Immature natural killer cell (primary cell): Measurements from ENCODE around the gene MRPL36. TPM values are rescaled to one million over a fixed set of nuclear protein-coding genes. Genes with fewer than 3 reads are reported as not detected.
A peak's percentile ranks its signal among the peaks of the same experiment; 100 is the strongest.
"Not testable (repeated sequence)": the region's sequence is repeated elsewhere in the genome, so short reads cannot be mapped to it uniquely, and the experiment has no call there.

Experiments
- DNase-seq, 3 donors: peaks; one replicate each; pipeline ENCODE4 v3.0.0; 2022; ENCODE audit warnings: mixed read lengths in 1 of 3
- H3K27ac Mint-ChIP-seq, 6 donors: one replicate each; pipeline ENCODE4 v1.8.0; 2020; ENCODE audit warnings: mixed read lengths in 6 of 6, mild to moderate bottlenecking in 5 of 6, inconsistent platforms in 4 of 6, moderate library complexity in 3 of 6
- H3K27me3 Mint-ChIP-seq, 3 donors: one replicate each; pipeline ENCODE4 v1.8.0; 2020 to 2021; ENCODE audit warnings: low read depth in 3 of 3, mild to moderate bottlenecking in 3 of 3, mixed read lengths in 3 of 3, moderate library complexity in 3 of 3, inconsistent platforms in 1 of 3
- H3K36me3 Mint-ChIP-seq, 3 donors: one replicate each; pipeline ENCODE4 v1.8.0; 2020; ENCODE audit warnings: mixed read lengths in 3 of 3, inconsistent platforms in 2 of 3, mild to moderate bottlenecking in 2 of 3
- H3K4me1 Mint-ChIP-seq, 2 donors: one replicate each; pipeline ENCODE4 v1.8.0; 2020; ENCODE audit warnings: inconsistent platforms in 2 of 2, mild to moderate bottlenecking in 2 of 2, mixed read lengths in 2 of 2, moderate library complexity in 1 of 2
- H3K4me3 Mint-ChIP-seq, 5 donors: one replicate each; pipeline ENCODE4 v1.8.0; 2020; ENCODE audit warnings: mild to moderate bottlenecking in 5 of 5, mixed read lengths in 5 of 5, inconsistent platforms in 3 of 5, moderate library complexity in 3 of 5
- H3K9me3 Mint-ChIP-seq, 6 donors: one replicate each; pipeline ENCODE4 v1.8.0; 2020; ENCODE audit warnings: mild to moderate bottlenecking in 6 of 6, mixed read lengths in 6 of 6, inconsistent platforms in 4 of 6, moderate library complexity in 3 of 6
- polyA plus RNA-seq, 3 donors: library from polyadenylated mRNA; unstranded; fragments of 300-500 nt; fragmentation: Illumina TruSeq; gene quantifications; one replicate each; pipeline ENCODE4 v1.2.3, GENCODE V29; 2021

MRPL36 gene
- 100 to 1,000 TPM in 1 of 3 donors, 10 to 100 TPM in 2; 86.5 to 142 (median 87.6) TPM for polyA plus RNA-seq

DNA sequence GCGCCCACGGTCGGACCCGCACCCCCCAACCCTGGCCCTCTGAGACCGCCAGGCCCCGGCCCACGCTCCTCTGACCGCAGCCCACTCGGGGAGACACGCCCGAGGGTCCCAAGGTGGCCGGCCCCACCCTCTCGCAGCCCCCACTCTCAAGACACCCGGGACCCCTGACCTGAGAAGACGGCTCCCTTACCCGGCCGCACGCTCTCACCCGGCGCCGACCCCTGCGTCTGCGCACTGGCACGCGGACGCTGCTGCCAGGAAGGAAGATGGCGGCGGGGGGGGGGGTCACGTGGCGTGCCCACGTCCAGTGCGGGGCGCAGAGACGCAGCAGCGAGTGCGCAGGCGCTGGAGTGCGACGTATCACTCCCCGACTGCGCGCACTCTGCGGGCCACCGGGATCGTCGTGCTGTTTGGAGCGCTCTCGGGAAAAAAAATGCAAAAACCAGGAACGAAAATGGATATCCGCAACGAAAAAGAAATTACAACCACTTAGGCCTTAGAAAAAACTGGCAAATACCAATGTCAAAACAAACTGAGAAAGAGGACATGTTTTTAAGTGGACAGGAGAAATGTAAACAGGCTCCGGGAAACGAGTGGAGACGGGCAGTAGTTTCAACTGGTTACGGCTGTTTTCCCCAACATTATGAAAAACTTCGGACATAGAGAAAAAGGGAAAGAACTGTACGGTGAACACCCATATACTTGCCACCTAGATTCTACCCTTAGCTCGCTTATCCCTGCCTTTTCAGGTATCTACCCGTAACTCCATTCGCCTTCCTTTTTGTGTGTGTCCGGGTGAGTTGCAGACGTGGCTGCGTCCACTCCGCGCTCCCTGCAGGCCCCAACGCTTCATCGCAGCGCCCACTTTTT is at the start of gene MRPL36:
Gene MRPL36 (minus strand): TSS at position 236 of the 870 bp plus-strand sequence. CDS start 902 bp downstream, outside the sequence.
- Mint-ChIP-seq H3K4me1 (peaks cover 55 to 57% of the 10 kb centered on the region in 2 donors), H3K27ac (peak within 1 kb of the TSS; percentile 96 to 100 (median 98)), H3K9me3 (peaks cover 0 to 1% (median 0%) of the 10 kb centered on the region in 6 donors), H3K27me3 (peaks cover 3 to 15% (median 8%) of the 10 kb centered on the region in 3 donors), H3K4me3 (peak within 1 kb of the TSS; percentile 92 to 100 (median 99)), H3K36me3 (peaks cover 0 to 27% (median 3%) of the 10 kb centered on the region in 3 donors)
- DNase-seq = peak; percentile 82 to 89 (median 87)

GRCh38 chr5:1847611-1848010 is 48.0 kb upstream of the MRPL36 start:
- no peaks in the 10 kb centered on the region for H3K9me3 Mint-ChIP-seq
- H3K4me1 Mint-ChIP-seq = no peaks in the 10 kb centered on the region
- no peak overlapping the region for H3K27ac Mint-ChIP-seq
- H3K27me3 Mint-ChIP-seq = peaks cover 6 to 10% (median 6%) of the 10 kb centered on the region in 3 donors
- H3K36me3 Mint-ChIP-seq = no peaks in the 10 kb centered on the region
- no peak for DNase-seq
- no peak overlapping the region for H3K4me3 Mint-ChIP-seq

DNA sequence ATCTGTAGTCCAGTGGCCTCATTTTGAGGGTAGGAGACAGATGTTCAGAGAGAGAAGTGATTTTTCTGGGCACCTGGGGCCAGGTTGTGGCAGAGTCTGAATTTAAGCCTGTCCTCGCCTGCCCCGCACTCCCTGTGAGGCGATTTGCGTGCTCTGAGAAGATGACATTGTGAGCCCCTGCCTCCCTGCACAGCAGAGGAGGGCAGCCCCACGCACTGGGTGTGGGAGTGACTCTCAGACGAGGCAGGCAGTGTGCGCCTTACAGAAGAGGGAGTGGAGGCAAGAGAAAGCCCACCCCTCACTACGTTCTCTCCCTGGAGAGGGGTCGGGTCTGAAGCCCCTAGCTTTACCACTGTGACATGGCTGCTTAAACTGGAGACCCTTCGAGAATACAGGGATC is 47.4 kb upstream of the MRPL36 start:
- H3K27ac Mint-ChIP-seq = no peak overlapping the region
- DNase-seq = no peak
- no peaks in the 10 kb centered on the region for H3K9me3 Mint-ChIP-seq
- peaks cover 6 to 10% (median 6%) of the 10 kb centered on the region in 3 donors for H3K27me3 Mint-ChIP-seq
- no peaks in the 10 kb centered on the region for H3K36me3 Mint-ChIP-seq
- H3K4me1 Mint-ChIP-seq = no peaks in the 10 kb centered on the region
- no peak overlapping the region for H3K4me3 Mint-ChIP-seq

GRCh38 chr5:1846583-1846982 is 46.9 kb upstream of the MRPL36 start:
- Mint-ChIP-seq H3K4me3 (no peak overlapping the region), H3K27me3 (peaks cover 4 to 8% (median 4%) of the 10 kb centered on the region in 3 donors), H3K36me3 (no peaks in the 10 kb centered on the region), H3K4me1 (no peaks in the 10 kb centered on the region), H3K9me3 (no peaks in the 10 kb centered on the region), H3K27ac (no peak overlapping the region)
- DNase-seq = no peak

GRCh38 chr5:1845696-1846095 is 46.1 kb upstream of the MRPL36 start:
- Mint-ChIP-seq H3K9me3 (no peaks in the 10 kb centered on the region), H3K36me3 (no peaks in the 10 kb centered on the region), H3K4me3 (no peak overlapping the region), H3K27ac (no peak overlapping the region), H3K27me3 (peaks cover 2 to 5% (median 3%) of the 10 kb centered on the region in 3 donors), H3K4me1 (no peaks in the 10 kb centered on the region)
- DNase-seq = no peak

DNA sequence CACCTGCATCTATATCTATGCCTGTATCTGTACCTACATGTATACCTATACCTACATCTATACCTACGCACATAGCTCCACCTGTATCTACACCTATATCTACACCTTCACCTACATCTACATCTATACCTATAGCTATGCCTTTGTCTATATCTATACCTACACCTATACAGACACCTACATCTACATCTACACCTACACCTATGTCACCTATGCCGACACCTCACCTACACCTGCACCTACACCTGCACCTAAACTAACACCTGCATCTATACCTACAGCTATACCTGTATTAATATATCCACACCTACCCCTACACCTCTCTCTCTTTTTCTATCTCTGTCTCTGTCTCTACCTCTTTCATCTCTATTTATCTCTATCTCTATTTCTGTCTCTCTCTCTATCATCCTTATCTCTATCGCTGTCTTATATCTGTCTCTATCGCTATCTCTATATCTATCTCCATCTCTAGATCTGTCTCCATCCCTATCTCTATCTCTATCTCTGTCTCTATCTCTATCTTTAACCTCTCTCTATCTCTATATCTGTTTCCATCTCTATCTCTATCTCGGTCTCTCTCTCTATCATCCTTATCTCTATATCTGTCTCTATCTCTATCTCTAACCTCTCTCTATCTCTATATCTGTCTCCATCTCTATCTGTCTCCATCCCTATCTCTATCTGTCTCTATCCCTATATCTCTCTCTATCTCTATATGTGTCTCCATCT is 45.2 kb upstream of the MRPL36 start:
- Mint-ChIP-seq H3K27me3 (peaks cover 2 to 3% (median 2%) of the 10 kb centered on the region in 3 donors), H3K27ac (no peak overlapping the region), H3K4me1 (no peaks in the 10 kb centered on the region), H3K4me3 (no peak overlapping the region), H3K36me3 (no peaks in the 10 kb centered on the region), H3K9me3 (no peaks in the 10 kb centered on the region)
- no peak for DNase-seq

DNA sequence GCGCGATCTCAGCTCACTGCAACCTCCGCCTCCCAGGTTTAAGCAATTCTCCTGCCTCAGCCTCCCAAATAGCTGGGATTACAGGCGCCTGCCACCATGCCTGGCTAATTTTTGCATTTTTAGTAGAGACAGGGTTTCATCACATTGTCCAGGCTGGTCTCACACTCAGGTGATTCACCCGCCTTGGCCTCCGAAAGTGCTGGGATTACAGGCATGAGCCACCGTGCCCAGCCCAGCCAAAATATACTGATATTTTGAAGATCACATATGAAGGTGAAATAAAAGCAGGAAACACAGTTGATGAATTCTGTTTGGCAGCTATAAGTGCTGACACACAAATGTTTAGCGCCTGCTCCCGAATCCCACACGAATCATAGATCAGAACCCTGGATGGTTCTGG is 44.1 kb upstream of the MRPL36 start:
- DNase-seq, H3K4me1 Mint-ChIP-seq, H3K4me3 Mint-ChIP-seq, H3K9me3 Mint-ChIP-seq, H3K27me3 Mint-ChIP-seq, H3K36me3 Mint-ChIP-seq, H3K27ac Mint-ChIP-seq: not testable (repeated sequence)

DNA sequence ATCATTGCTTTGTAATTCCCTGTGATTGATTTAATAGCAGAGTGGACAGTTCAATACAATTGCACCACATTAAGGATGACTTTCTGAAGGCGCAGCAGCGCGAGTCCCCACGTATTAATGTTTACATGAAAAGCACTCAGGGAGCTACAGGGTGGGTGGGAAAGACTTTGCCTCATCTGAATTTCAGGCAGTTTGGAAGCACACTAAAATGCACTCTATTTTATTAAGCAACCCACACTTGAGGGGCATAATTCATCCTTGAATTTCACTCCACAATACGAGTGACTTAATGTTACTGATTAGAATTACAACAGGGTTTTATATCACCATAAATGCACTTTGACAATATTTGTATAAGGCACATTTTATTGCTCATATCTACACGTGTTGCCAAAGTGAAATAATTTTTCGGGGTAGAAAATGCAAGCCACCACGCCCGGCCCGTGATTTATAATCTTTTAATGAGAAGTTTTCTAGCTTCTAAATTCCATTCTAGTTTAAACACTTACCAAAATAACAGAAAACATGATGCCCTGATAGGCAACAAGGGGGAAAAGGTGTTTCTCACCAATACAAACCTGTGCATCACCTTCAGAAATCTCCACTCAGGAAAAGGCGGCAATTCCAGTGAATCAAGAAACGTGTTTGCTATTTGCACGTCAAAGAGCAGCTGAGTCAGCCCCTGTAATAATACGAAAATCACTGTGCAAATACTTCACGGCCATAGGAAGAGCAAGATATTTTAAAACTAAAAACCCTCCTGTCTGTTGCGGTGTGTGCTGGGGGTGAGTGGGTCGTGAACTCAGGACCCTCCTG is 42.6 kb upstream of the MRPL36 start:
- peaks cover 0 to 5% (median 2%) of the 10 kb centered on the region in 3 donors for H3K27me3 Mint-ChIP-seq
- no peaks in the 10 kb centered on the region for H3K9me3 Mint-ChIP-seq
- no peak overlapping the region for H3K4me3 Mint-ChIP-seq
- no peaks in the 10 kb centered on the region for H3K4me1 Mint-ChIP-seq
- no peaks in the 10 kb centered on the region for H3K36me3 Mint-ChIP-seq
- no peak for DNase-seq
- no peak overlapping the region for H3K27ac Mint-ChIP-seq

GRCh38 chr5:1840741-1841521 is 41.3 kb upstream of the MRPL36 start:
- Mint-ChIP-seq H3K27ac (no peak overlapping the region), H3K4me1 (no peaks in the 10 kb centered on the region), H3K9me3 (no peaks in the 10 kb centered on the region), H3K36me3 (no peaks in the 10 kb centered on the region), H3K4me3 (no peak overlapping the region), H3K27me3 (peaks cover 0 to 5% (median 2%) of the 10 kb centered on the region in 3 donors)
- no peak for DNase-seq

GRCh38 chr5:1840071-1840547 is 40.5 kb upstream of the MRPL36 start:
- DNase-seq = no peak
- no peaks in the 10 kb centered on the region for H3K36me3 Mint-ChIP-seq

GRCh38 chr5:1838013-1838412 is 38.4 kb upstream of the MRPL36 start:
- Mint-ChIP-seq H3K4me1 (no peaks in the 10 kb centered on the region), H3K27ac (no peak overlapping the region), H3K9me3 (no peaks in the 10 kb centered on the region), H3K36me3 (no peaks in the 10 kb centered on the region), H3K4me3 (no peak overlapping the region), H3K27me3 (peaks cover 0 to 5% (median 2%) of the 10 kb centered on the region in 3 donors)
- no peak for DNase-seq

More at GRCh38 chr5:1840071-1840547, 40.5 kb upstream of the MRPL36 start:
- H3K9me3 Mint-ChIP-seq = no peaks in the 10 kb centered on the region
- H3K4me1 Mint-ChIP-seq = no peaks in the 10 kb centered on the region
- peaks cover 0 to 5% (median 2%) of the 10 kb centered on the region in 3 donors for H3K27me3 Mint-ChIP-seq
- no peak overlapping the region for H3K4me3 Mint-ChIP-seq
- H3K27ac Mint-ChIP-seq = no peak overlapping the region

DNA sequence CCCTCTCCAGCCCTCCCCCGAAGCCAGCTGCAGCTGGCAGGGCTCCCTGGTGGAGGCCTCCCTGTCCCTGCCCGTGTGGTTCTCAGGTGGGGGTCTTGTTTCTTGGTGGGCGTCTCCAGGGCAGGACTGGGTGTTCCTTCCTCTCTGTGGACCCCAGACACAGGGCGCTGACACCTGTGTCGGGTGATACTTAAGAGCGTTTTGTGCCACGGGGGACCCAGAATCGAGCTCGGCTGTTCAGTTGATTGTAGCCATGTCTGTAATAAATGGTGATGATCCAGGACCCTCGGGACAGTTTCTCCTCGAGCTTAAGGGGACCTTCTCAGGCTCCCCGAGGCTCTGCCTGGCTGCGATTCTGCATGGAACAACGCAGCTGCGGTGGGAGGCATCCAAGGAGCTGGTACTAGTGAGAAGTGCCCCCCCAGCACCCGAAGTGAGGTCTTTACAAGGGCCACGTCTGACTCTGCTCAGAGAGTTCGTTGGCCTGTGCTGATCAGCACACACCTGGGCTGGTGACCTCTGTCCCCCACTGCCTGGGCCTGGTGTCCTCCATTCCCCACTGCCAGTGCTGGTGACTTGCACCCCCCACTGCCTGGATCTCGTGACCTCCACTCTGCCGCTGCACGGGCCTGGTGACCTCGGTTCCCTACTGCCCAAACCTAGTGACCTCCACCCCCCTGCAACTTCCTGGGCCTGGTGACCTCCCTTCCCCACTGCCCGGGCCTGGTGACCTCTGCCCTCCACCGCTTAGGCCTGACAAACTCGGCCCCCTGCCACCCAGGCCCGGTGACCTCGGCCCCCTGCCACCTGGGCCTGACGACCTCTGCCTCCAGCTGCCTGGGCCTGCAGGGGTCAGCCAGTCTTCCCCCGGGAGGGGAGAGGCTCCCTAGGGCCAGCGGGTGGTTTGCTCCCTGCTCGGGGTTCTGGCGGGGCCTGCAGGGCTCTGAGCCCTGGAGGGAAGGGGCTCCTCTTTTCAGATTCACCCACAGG is 37.5 kb upstream of the MRPL36 start:
- Mint-ChIP-seq H3K36me3 (no peaks in the 10 kb centered on the region), H3K4me1 (peaks cover 4 to 7% of the 10 kb centered on the region in 2 donors), H3K27me3 (peaks cover 0 to 5% (median 2%) of the 10 kb centered on the region in 3 donors), H3K27ac (no peak overlapping the region), H3K9me3 (no peaks in the 10 kb centered on the region), H3K4me3 (no peak overlapping the region)
- DNase-seq = no peak
